Osteocyte (in vitro differentiated cells): Measurements from ENCODE around the gene SNTG2. TPM values are rescaled to one million over a fixed set of nuclear protein-coding genes. Genes with fewer than 3 reads are reported as not detected.

Experiments
- DNase-seq: peaks from one replicate; pipeline ENCODE4 v3.0.0; 2021; ENCODE audit warnings: mixed read lengths; ENCODE audit not compliant: unreplicated experiment; ENCODE audit errors: extremely low spot score
- H3K27ac Mint-ChIP-seq: one replicate; pipeline ENCODE4 v1.8.0; 2021; ENCODE audit warnings: mild to moderate bottlenecking, mixed read lengths; ENCODE audit not compliant: unreplicated experiment
- H3K27me3 Mint-ChIP-seq: one replicate; pipeline ENCODE4 v1.8.0; 2021; ENCODE audit warnings: mixed read lengths; ENCODE audit not compliant: unreplicated experiment
- H3K36me3 Mint-ChIP-seq: one replicate; pipeline ENCODE4 v1.8.0; 2021; ENCODE audit warnings: mixed read lengths; ENCODE audit not compliant: unreplicated experiment
- H3K4me1 Mint-ChIP-seq: one replicate; pipeline ENCODE4 v1.8.0; 2021; ENCODE audit warnings: mixed read lengths; ENCODE audit not compliant: unreplicated experiment
- H3K4me3 Mint-ChIP-seq: one replicate; pipeline ENCODE4 v1.8.0; 2021; ENCODE audit warnings: mild to moderate bottlenecking, moderate library complexity, mixed read lengths; ENCODE audit not compliant: unreplicated experiment
- H3K9me3 Mint-ChIP-seq: one replicate; pipeline ENCODE4 v1.8.0; 2021; ENCODE audit warnings: mixed read lengths; ENCODE audit not compliant: unreplicated experiment
- total RNA-seq: library from RNA; stranded (reverse); gene quantifications from 2 replicates; pipeline ENCODE4 v1.2.1, GENCODE V29; 2021
- TF ChIP-seq, protein P1 (sequence below): fragments of 200-600 bp; sonication (generic); IDR thresholded peaks from 2 replicates; pipeline ENCODE4 v1.5.0; 2021; ENCODE audit warnings: antibody characterized with exemption, mild to moderate bottlenecking, moderate library complexity

SNTG2 gene
- total RNA-seq, 1 donor from 2014 or later: not detected

DNA sequence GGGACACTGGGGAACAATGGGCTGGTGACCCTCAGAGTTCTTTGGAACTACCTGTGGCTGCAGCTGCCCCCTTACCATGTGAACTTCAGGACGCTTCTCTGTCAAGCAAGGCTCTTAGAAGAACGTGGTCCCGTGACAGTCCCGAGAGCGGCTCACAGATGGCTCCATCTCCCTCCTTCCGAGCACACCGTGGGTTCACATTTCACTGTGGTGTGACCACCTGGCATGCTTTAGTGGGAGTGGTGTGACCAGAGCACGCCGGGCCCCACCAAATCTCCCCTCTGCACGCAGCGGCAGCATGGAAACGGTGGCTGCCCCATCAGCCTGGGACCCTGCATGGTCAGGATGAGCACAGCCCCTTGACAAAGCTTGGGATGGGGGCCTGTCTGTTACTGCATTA lies 452.9 kb downstream of the SNTG2 start:
- TF ChIP-seq, protein P1, sequence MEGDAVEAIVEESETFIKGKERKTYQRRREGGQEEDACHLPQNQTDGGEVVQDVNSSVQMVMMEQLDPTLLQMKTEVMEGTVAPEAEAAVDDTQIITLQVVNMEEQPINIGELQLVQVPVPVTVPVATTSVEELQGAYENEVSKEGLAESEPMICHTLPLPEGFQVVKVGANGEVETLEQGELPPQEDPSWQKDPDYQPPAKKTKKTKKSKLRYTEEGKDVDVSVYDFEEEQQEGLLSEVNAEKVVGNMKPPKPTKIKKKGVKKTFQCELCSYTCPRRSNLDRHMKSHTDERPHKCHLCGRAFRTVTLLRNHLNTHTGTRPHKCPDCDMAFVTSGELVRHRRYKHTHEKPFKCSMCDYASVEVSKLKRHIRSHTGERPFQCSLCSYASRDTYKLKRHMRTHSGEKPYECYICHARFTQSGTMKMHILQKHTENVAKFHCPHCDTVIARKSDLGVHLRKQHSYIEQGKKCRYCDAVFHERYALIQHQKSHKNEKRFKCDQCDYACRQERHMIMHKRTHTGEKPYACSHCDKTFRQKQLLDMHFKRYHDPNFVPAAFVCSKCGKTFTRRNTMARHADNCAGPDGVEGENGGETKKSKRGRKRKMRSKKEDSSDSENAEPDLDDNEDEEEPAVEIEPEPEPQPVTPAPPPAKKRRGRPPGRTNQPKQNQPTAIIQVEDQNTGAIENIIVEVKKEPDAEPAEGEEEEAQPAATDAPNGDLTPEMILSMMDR: no peak
- DNase-seq: no peak
- no peaks in the 10 kb centered on the region for H3K4me1 Mint-ChIP-seq
- H3K9me3 Mint-ChIP-seq: no peaks in the 10 kb centered on the region
- H3K27me3 Mint-ChIP-seq: no peaks in the 10 kb centered on the region
- no peak overlapping the region for H3K4me3 Mint-ChIP-seq
- H3K27ac Mint-ChIP-seq: no peak overlapping the region
- no peaks in the 10 kb centered on the region for H3K36me3 Mint-ChIP-seq

DNA sequence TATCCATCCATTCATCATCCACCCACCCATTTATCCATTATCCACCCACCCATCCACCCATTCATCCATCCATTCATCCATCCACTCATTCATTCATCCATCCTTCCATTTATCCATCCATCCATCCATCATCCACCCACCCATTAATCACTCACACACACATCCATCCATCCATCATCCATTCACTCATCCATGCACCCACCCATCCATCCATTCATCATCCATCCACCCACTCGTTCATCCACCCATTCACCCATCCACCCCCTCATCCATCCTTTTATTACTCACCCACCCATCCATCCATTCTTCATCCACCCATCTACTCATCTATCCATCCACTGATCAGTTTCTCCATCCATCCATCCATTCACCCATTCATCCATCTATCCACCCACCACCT lies 454.5 kb downstream of the SNTG2 start:
- Mint-ChIP-seq H3K27me3 (no peaks in the 10 kb centered on the region), H3K36me3 (no peaks in the 10 kb centered on the region), H3K4me1 (no peaks in the 10 kb centered on the region), H3K27ac (no peak overlapping the region), H3K4me3 (no peak overlapping the region), H3K9me3 (no peaks in the 10 kb centered on the region)
- TF ChIP-seq, protein P1: no peak
- DNase-seq: no peak

DNA sequence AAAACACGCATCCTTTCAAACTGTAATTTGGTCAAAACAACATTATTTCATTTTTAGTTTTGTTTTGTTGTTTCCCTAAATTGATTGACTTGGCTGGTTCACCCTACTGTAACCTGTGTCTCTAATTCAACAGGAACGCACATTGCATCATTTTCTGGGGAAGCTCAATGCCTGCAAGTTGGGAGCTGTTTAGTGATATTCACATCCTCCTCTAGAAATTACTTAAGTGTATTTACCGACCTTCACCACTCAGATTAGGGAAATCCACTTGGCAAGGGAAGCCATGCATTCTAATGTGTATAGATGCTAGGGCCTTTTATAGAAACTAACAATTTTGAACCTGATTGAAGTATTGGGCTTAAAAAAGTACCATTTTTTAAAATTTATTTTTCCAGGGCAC lies 455.3 kb downstream of the SNTG2 start:
- Mint-ChIP-seq H3K9me3 (no peaks in the 10 kb centered on the region), H3K4me3 (no peak overlapping the region), H3K4me1 (no peaks in the 10 kb centered on the region), H3K27me3 (no peaks in the 10 kb centered on the region), H3K27ac (no peak overlapping the region), H3K36me3 (no peaks in the 10 kb centered on the region)
- no peak for DNase-seq
- TF ChIP-seq, protein P1: no peak

DNA sequence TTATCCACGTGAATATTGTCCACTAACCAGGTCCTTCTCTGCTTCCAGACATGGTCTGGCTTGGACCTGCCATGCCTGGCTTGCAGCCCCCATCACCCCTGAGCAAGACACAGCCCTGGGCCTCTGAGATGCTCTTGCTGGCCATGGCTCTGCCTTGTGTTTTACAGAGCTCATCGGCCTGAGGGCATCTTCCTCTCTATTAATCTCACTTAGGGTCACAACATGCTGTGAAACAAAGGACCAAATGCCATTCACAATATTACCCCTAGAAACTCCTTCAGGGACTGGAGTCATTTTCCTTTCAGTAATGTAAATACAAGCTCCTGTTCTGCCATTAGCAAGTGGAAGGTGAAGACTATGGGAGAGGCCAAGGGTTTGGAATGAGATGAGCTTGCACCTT lies 455.8 kb downstream of the SNTG2 start:
- no peak overlapping the region for H3K27ac Mint-ChIP-seq
- H3K27me3 Mint-ChIP-seq: no peaks in the 10 kb centered on the region
- H3K9me3 Mint-ChIP-seq: no peaks in the 10 kb centered on the region
- no peak overlapping the region for H3K4me3 Mint-ChIP-seq
- DNase-seq: no peak
- no peaks in the 10 kb centered on the region for H3K36me3 Mint-ChIP-seq
- TF ChIP-seq, protein P1: no peak
- no peaks in the 10 kb centered on the region for H3K4me1 Mint-ChIP-seq

DNA sequence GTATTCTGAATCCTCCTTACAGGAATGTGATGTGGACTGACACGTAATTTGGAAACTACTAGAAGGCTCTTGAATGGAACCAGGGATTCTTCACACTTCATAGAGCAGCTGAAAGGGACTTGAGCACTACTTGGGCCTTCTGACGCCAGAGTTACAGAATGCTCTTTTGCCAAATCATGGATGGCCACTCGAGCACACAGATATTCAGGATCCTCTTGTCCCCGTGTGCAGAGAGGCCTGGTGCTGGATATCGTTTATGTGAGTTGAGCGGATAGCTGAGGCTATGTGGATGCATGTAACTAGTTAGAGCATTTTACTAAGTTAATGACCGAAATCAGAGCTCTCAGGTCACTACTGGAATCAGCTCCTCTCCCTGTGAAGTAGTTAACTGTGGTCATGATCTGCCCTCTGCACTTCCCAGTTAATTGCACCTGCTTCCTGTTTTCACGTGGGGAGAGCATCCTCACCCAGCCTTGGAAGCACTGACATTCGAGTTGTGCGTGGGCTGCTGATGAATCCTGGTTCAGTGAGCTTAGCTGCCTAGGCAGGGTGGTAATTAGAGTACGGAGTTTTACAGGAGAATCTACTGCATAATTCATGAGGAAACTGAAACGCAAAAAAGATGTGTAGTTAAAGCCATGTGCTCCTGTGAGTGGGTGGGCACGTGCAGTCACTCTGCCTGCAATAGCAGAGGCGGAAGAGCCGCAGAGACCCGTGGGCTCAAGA lies 457.5 kb downstream of the SNTG2 start:
- Mint-ChIP-seq H3K27me3 (no peaks in the 10 kb centered on the region), H3K4me1 (no peaks in the 10 kb centered on the region), H3K9me3 (no peaks in the 10 kb centered on the region), H3K4me3 (no peak overlapping the region), H3K27ac (no peak overlapping the region), H3K36me3 (no peaks in the 10 kb centered on the region)
- TF ChIP-seq, protein P1: no peak
- DNase-seq: no peak
